HepG2 (cell line): Measurements from ENCODE around the gene TSNAXIP1. TPM values are rescaled to one million over a fixed set of nuclear protein-coding genes. Genes with fewer than 3 reads are reported as not detected.
A peak's percentile ranks its signal among the peaks of the same experiment; 100 is the strongest.

Source experiments
- AKNA ChIP-seq: sonication (generic); formaldehyde crosslinking; IDR thresholded peaks from 2 replicates; pipeline ENCODE4 v1.4.0; 2020; ENCODE audit warnings: missing genetic modification reagents, borderline replicate concordance
- E2F5 ChIP-seq: sonication (generic); formaldehyde crosslinking; conservative IDR thresholded peaks from 2 replicates; pipeline ENCODE4 v1.4.0; 2020; ENCODE audit warnings: missing genetic modification reagents
- JDP2 ChIP-seq: sonication (generic); formaldehyde crosslinking; IDR thresholded peaks from 2 replicates; pipeline ENCODE4 v1.8.1; 2022; ENCODE audit warnings: missing genetic modification reagents, borderline replicate concordance
- MXD4 ChIP-seq: IDR thresholded peaks from 2 replicates; pipeline ENCODE4 v1.6.1; 2016; ENCODE audit warnings: mild to moderate bottlenecking, missing biosample characterization, missing genetic modification reagents
- SMAD9 ChIP-seq: sonication (generic); formaldehyde crosslinking; IDR thresholded peaks from 2 replicates; pipeline ENCODE4 v1.5.1; 2020; ENCODE audit warnings: mild to moderate bottlenecking, missing genetic modification reagents
- SP1 ChIP-seq, 2 experiments: fragments of 450-650 bp in 1 of 2; sonication (generic) in 1 of 2; formaldehyde crosslinking in 1 of 2; IDR thresholded peaks; 2 replicates each; pipeline versions ENCODE4 v1.4.0 to v1.6.1; 2016 to 2020; ENCODE audit warnings: missing genetic modification reagents in 1 of 2
- SRSF9 ChIP-seq: fragments of 200-400 bp; formaldehyde crosslinking; IDR thresholded peaks from 2 replicates; pipeline ENCODE4 v1.6.1; 2018; ENCODE audit warnings: borderline replicate concordance, mild to moderate bottlenecking, low read depth, low read length; ENCODE audit not compliant: insufficient read depth, poor library complexity, severe bottlenecking
- STAT5B ChIP-seq: sonication (generic); formaldehyde crosslinking; IDR thresholded peaks from 2 replicates; pipeline ENCODE4 v1.4.0; 2020; ENCODE audit warnings: missing genetic modification reagents
- ZNF263 ChIP-seq: sonication (generic); formaldehyde crosslinking; IDR thresholded peaks from 2 replicates; pipeline ENCODE4 v1.4.0; 2020; ENCODE audit warnings: missing genetic modification reagents
- ZNF646 ChIP-seq: sonication (generic); formaldehyde crosslinking; IDR thresholded peaks from 2 replicates; pipeline ENCODE4 v1.9.0; 2021; ENCODE audit warnings: mild to moderate bottlenecking, missing genetic modification reagents
- ZNF7 ChIP-seq: IDR thresholded peaks from 2 replicates; pipeline ENCODE4 v1.6.1; 2016; ENCODE audit warnings: missing biosample characterization, missing genetic modification reagents
- ZNF704 ChIP-seq: sonication (generic); formaldehyde crosslinking; IDR thresholded peaks from 2 replicates; pipeline ENCODE4 v1.8.1; 2023; ENCODE audit warnings: mild to moderate bottlenecking, inconsistent platforms, moderate library complexity, missing genetic modification reagents, borderline replicate concordance
- ZSCAN5A ChIP-seq: sonication (generic); formaldehyde crosslinking; IDR thresholded peaks from 2 replicates; pipeline ENCODE4 v1.8.0; 2022; ENCODE audit warnings: mild to moderate bottlenecking, missing genetic modification reagents, borderline replicate concordance
- polyA plus RNA-seq, 8 experiments: library from polyadenylated mRNA; depleted of rRNA in 3 of 8; stranded (reverse) in 7 of 8; unstranded in 1 of 8; fragments of >200 nt; fragmentation: Illumina TruSeq in 4 of 8; extraction: Trizol in 4 of 8; gene quantifications; 2 replicates each; pipeline versions ENCODE4 v1.2.1 to v1.2.3, GENCODE V29; 2011 to 2016; ENCODE audit warnings: low read depth in 4 of 8, missing spikeins in 1 of 8, mixed read lengths in 1 of 8; ENCODE audit not compliant: insufficient read depth in 1 of 8
- total RNA-seq, 5 experiments: library from RNA; depleted of rRNA; stranded (reverse); fragments of >200 nt; fragmentation: Illumina TruSeq; extraction: Trizol; gene quantifications; 2 replicates each; pipeline ENCODE4 v1.2.3, GENCODE V29; 2016; ENCODE audit warnings: low read depth in 1 of 5

Gene TSNAXIP1
- total and polyA plus RNA-seq, 2 of the 13 experiments (the other 11 are each of a cell fraction or from before 2014, with no cell fraction given), result 0.37 to 0.86 TPM

- no peak for TF ChIP-seq AKNA (CRISPR knock-in tag)
- no peak for TF ChIP-seq SRSF9
- no peak for TF ChIP-seq SP1 (IDR thresholded peaks at IDR 0.05)
- no peak for TF ChIP-seq SP1 (CRISPR knock-in tag; IDR thresholded peaks at IDR 0.05)
- TF ChIP-seq SMAD9, result no peak
- TF ChIP-seq ZNF7 (CRISPR knock-in tag), result no peak
- TF ChIP-seq E2F5, result no peak
- no peak for TF ChIP-seq STAT5B (CRISPR knock-in tag)
- TF ChIP-seq MXD4 (CRISPR knock-in tag), result peak; percentile 71; the same call in 1 of the 2 replicates
- TF ChIP-seq ZNF646, result no peak
- TF ChIP-seq ZNF263 (CRISPR knock-in tag), result peak; percentile 48; the same call in 1 of the 2 replicates
- TF ChIP-seq JDP2 (CRISPR knock-in tag), result no peak
- TF ChIP-seq ZSCAN5A (CRISPR knock-in tag), result peak; percentile 64; the same call in 1 of the 2 replicates
- TF ChIP-seq ZNF704, result no peak
Measured at GRCh38 chr16:67807148-67807682, 526 bp downstream of the TSNAXIP1 start (continued).
